A673 (cell line): ENCODE measurements around the gene SORD.

ENCODE experiments used
- EZH2 ChIP-seq: fragments of 200-600 bp; sonication (generic); IDR thresholded peaks from 2 replicates; pipeline ENCODE4 v1.6.1; 2017; ENCODE audit warnings: borderline replicate concordance, low read depth, mild to moderate bottlenecking, mixed read lengths, antibody characterized with exemption, low read length; ENCODE audit not compliant: poor library complexity, severe bottlenecking
- TF ChIP-seq, protein P1 (sequence below): fragments of 300-800, 200-600 bp; sonication (generic); conservative IDR thresholded peaks from 2 replicates; pipeline ENCODE4 v1.5.1; 2017; ENCODE audit warnings: low read depth, mild to moderate bottlenecking, antibody characterized with exemption, low read length, moderate library complexity, mixed read lengths

DNA sequence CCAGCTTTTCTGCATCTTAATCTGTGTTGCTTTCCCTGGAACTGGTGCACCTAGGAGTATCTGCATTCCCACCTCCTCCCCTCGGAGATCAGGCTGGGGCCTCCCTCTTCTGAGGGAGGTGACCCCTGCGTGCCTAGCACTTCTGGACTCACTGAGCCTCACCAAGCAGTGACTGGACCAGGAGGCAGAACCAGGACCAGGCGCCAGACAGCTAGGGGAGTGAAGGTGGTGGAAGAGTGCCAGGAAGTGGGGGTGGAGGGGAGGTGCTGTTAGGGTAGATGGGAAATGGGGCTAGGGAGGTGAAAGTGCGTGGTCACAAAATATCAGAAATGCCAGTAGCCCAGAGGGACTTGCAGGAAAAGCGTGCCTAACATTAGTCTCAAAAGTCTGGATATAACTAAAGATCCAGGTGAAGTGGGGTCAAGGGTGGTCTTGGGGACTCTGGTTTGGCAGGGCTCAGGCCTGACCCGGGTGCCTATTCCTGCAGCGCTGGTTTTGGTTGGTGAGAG, 92.4 kb downstream of the SORD start:
- TF ChIP-seq, protein P1, sequence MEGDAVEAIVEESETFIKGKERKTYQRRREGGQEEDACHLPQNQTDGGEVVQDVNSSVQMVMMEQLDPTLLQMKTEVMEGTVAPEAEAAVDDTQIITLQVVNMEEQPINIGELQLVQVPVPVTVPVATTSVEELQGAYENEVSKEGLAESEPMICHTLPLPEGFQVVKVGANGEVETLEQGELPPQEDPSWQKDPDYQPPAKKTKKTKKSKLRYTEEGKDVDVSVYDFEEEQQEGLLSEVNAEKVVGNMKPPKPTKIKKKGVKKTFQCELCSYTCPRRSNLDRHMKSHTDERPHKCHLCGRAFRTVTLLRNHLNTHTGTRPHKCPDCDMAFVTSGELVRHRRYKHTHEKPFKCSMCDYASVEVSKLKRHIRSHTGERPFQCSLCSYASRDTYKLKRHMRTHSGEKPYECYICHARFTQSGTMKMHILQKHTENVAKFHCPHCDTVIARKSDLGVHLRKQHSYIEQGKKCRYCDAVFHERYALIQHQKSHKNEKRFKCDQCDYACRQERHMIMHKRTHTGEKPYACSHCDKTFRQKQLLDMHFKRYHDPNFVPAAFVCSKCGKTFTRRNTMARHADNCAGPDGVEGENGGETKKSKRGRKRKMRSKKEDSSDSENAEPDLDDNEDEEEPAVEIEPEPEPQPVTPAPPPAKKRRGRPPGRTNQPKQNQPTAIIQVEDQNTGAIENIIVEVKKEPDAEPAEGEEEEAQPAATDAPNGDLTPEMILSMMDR = no peak
- TF ChIP-seq EZH2 = no peak
